ENCODE results near the gene ODAD3.
"Not testable (repeated sequence)": the region's sequence is repeated elsewhere in the genome, so short reads cannot be mapped to it uniquely, and the experiment has no call there.

Gene ODAD3

DNA sequence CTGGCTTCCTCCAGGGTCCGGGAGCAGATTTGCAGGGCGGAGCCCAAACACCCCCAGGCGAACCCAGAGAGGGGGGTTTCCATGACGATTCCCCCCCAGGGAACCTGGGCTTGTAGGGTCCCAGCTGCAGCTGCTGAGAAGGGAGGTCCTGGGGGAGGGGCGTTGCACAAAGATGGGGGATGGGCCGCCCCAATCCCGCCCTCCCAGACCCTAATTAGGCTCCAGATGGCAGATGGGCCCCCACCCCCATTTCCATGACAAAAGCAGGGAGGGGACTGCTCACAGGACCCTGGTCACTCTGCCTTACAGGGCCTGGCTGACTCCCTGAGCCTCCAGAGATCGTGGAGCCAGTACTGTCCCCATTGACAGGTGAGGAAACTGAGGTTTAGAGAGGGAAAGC, 30.7 kb upstream of the ODAD3 start:
- DNase-seq (ENCODE audit: low read depth), result no peak
- H3K4me3 ChIP-seq (ENCODE audit: low read depth, low read length), result no peak overlapping the region
- TF ChIP-seq, protein P1, sequence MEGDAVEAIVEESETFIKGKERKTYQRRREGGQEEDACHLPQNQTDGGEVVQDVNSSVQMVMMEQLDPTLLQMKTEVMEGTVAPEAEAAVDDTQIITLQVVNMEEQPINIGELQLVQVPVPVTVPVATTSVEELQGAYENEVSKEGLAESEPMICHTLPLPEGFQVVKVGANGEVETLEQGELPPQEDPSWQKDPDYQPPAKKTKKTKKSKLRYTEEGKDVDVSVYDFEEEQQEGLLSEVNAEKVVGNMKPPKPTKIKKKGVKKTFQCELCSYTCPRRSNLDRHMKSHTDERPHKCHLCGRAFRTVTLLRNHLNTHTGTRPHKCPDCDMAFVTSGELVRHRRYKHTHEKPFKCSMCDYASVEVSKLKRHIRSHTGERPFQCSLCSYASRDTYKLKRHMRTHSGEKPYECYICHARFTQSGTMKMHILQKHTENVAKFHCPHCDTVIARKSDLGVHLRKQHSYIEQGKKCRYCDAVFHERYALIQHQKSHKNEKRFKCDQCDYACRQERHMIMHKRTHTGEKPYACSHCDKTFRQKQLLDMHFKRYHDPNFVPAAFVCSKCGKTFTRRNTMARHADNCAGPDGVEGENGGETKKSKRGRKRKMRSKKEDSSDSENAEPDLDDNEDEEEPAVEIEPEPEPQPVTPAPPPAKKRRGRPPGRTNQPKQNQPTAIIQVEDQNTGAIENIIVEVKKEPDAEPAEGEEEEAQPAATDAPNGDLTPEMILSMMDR (IDR thresholded peaks at IDR 0.05; ENCODE audit: control insufficient read depth, extremely low read depth, insufficient read depth), result no peak

DNA sequence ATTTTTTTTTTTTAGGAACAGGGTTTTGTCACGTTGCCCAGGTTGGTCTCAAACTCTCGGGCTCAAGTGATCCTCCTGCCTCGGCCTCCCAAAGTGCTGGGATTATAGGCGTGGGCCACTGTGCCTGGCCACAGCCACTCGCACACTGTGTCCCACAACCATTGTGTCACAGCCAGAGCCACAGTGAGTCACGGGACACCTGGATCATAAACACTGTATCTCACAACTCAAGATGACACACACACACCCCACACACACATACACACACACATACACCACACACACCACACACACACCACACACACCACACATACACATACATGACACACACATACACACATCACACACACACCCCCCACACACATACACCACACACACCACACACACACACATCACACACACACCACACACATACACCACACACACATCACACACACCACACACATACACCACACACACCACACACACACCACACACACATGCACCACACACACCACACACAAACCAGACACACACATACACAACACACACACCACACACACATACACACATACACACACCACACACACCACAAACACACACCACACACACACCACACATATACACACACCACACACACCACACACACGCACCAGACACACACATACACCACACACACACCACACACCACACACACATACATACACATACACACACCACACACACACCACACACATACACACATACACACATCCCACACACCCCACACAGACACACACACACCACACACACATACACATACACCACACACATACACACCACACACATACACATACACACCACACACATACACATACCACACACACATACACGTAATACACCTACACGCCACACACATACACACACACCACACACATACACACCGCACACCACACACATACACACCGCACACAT, 29.7 kb upstream of the ODAD3 start:
- DNase-seq (ENCODE audit: low read depth), result no peak
- TF ChIP-seq, protein P1 (IDR thresholded peaks at IDR 0.05; ENCODE audit: control insufficient read depth, extremely low read depth, insufficient read depth), result no peak

DNA sequence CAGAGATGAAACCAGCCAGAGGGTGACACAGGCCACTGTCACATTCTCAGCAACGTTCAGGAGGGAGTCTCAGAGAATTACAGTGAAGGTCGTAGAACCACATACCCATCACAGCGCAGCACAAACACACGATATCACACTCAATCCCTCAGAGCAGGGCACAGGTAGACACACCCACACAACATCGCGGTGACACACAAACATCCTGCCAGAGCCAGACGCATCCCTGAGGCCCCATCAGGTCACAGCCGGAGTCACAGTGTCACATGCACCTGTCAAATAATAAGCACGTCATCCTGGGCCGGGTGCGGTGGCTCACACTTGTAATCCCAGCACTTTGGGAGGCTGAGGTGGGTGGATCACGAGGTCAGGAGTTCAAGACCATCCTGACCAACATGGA, 28.5 kb upstream of the ODAD3 start:
- no peak overlapping the region for H3K4me3 ChIP-seq (ENCODE audit: low read depth, low read length)
- TF ChIP-seq, protein P1 (IDR thresholded peaks at IDR 0.05; ENCODE audit: control insufficient read depth, extremely low read depth, insufficient read depth), result no peak
- no peak for DNase-seq (ENCODE audit: low read depth)

More for the DNA sequence above, 29.7 kb upstream of the ODAD3 start:
- no peak overlapping the region for H3K4me3 ChIP-seq (ENCODE audit: low read depth, low read length)

DNA sequence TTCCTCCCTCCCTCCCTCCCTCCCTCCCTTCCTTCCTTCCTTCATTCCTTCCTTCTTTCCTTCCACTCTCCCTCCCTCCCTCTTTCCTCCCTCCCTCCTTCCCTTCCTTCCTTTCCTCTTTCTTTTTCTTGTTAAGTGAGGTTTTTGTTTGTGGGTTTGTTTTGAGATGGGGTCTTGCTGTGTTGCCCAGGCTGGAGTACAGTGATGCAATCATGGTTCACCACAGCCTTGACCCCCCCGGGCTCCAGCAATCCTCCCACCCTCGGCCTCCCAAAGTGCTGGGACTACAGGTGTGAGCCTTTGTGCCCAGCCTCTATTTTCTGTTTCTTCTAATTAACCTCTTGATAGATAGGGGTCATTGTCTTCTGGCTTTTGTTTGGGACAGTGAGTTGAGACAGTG, 26.5 kb upstream of the ODAD3 start:
- TF ChIP-seq, protein P1 (IDR thresholded peaks at IDR 0.05; ENCODE audit: control insufficient read depth, extremely low read depth, insufficient read depth), result no peak
- no peak overlapping the region for H3K4me3 ChIP-seq (ENCODE audit: low read depth, low read length)
- DNase-seq (ENCODE audit: low read depth), result no peak

DNA sequence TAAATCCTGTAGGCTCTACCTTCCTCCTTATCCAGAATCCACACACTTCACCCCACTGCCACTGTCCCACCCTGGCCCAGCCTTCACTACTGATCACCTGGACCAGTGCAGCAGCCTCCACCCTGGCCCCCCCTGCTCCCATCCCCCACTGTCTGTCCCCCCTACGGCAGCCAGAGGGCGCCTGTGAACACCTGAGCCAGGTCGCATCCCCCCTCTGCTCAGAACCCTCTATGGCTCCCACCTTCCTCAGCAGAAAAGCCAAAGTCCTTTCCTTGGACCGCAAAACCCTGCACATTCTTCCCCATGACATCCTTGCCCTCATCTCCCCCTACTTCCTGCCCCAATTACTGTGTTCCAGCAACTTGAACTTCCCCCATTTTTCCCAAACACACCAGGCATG, 25.3 kb upstream of the ODAD3 start:
- DNase-seq (ENCODE audit: low read depth), result no peak
- TF ChIP-seq, protein P1 (IDR thresholded peaks at IDR 0.05; ENCODE audit: control insufficient read depth, extremely low read depth, insufficient read depth), result 0 out of 2 replicates have a peak, but pooled peaks have one; percentile 10
- H3K4me3 ChIP-seq (ENCODE audit: low read depth, low read length), result no peak overlapping the region

DNA sequence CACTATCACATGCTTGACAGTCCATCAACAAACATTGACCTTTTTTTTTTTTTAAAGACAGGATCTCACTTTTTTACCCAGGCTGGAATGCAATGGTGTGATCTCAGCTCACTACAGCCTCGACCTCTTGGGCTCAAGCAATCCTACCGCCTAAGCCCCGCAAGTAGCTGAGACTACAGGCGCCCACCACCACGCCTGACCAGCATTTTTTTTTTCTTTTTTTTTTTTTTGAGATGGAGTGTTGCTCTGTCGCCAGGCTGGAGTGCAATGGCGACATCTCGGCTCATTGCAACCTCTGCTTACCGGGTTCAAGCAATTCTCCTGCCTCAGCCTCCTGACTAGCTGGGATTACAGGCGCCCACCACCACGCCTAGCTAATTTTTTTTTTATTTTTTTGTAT, 24.0 kb upstream of the ODAD3 start:
- H3K4me3 ChIP-seq (ENCODE audit: low read depth, low read length); DNase-seq (ENCODE audit: low read depth): not testable (repeated sequence)

DNA sequence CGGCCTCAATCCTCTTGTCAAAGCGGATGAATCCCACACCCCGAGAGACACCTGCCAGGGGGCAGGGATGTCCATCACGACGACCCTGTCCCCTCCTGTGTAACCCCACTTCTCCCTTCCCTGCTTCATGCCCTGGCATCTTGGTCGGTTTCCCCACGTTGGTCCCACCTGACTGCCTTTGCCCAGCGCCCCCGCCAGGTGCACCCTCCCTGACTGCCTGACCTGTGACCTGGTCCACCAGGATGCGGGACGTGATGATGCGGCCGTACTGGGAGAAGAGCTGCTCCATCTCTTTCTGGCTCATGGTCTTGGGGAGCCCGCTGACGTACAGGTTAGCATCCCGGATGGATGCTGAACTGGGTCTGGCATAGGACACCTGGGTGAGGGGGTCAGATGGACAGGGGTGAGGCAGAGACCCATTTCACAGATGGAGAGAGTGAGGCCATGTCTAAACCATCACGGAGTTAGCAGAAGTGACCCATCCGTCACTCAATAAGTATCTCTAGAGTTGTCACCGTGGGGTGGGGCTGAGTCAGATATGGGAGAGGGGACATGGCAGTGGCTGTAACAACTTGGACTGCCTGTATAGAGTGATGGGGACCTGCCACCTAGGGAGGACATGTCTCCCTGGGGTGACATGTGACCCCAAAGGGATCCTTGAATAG, 23.4 kb upstream of the ODAD3 start:
- DNase-seq (ENCODE audit: low read depth), result no peak
- no peak overlapping the region for H3K4me3 ChIP-seq (ENCODE audit: low read depth, low read length)
- TF ChIP-seq, protein P1 (IDR thresholded peaks at IDR 0.05; ENCODE audit: control insufficient read depth, extremely low read depth, insufficient read depth), result no peak
